Measurements from ENCODE around the gene SECISBP2L. TPM values are rescaled to one million over a fixed set of nuclear protein-coding genes. Genes with fewer than 3 reads are reported as not detected.
"Not testable (repeated sequence)": the region's sequence is repeated elsewhere in the genome, so short reads cannot be mapped to it uniquely, and the experiment has no call there.

Gene SECISBP2L
- total RNA-seq, 1 experiment from 2014 or later, result 33.2 TPM

DNA sequence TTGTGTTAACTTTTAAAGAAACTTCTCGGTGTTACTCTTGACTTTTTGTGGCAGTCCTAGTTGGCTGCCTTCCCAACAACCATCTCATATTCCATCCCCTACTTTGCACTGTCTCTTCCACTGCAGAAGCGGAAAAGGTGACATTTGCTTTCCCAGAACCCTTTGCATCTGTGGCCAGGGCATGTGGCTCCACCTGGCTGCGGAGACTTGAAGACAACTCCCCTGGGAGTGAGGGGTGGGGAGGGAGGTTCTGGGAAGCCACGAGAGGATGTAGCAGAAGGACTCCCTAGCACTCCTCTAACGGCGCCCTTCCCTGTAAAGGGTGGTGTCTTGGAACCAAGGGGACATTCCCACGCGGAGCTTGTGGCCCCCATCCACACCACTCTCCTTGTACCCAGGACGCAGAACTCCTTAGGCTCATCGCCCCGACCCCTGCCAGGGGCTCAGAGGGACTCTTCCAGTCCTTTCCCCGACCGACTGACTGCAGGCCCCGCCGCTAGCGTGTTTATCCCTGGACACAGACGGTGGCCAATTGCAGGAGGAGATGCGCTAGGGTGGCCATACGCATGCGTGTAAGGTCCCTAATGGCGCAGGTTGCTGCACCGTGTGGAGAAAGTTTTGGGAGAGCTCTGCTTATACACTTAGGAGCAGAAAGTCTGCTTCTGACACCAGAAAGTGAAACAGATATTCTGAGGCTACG, 33.2 kb upstream of the SECISBP2L start:
- no peak overlapping the region for H3K27ac ChIP-seq
- no peaks in the 10 kb centered on the region for H3F3A ChIP-seq (ENCODE audit: insufficient read depth, low read depth)
- no peak for DNase-seq
- H3K9me2 ChIP-seq (ENCODE audit: insufficient read depth), result no peaks in the 10 kb centered on the region
- H3K9me3 ChIP-seq (ENCODE audit: insufficient read depth, low read depth), result no peaks in the 10 kb centered on the region
- H3K4me2 ChIP-seq, result no peak overlapping the region
- no peaks in the 10 kb centered on the region for H4K20me1 ChIP-seq (ENCODE audit: insufficient read depth)
- no peaks in the 10 kb centered on the region for H3K4me1 ChIP-seq (replicated peaks; ENCODE audit: insufficient read depth)
- POLR2A ChIA-PET (ENCODE audit: unreplicated experiment), result no interaction called here
- H3K36me3 ChIP-seq (ENCODE audit: low read depth), result no peaks in the 10 kb centered on the region
- no peak overlapping the region for H2AFZ ChIP-seq
- no peak overlapping the region for H3K4me3 ChIP-seq
- CTCF ChIA-PET, result no interaction called here
- intact Hi-C loops (cut with micrococcal nuclease; ENCODE audit: unreplicated experiment), result no loop called here
- no peaks in the 10 kb centered on the region for H3K79me2 ChIP-seq (ENCODE audit: low read depth)
- BruUV-seq (replicated peaks), result no TSS peak
- TF ChIP-seq EZH2 (IDR thresholded peaks at IDR 0.05; ENCODE audit: low read depth), result no peak
- TF ChIP-seq, protein P1, sequence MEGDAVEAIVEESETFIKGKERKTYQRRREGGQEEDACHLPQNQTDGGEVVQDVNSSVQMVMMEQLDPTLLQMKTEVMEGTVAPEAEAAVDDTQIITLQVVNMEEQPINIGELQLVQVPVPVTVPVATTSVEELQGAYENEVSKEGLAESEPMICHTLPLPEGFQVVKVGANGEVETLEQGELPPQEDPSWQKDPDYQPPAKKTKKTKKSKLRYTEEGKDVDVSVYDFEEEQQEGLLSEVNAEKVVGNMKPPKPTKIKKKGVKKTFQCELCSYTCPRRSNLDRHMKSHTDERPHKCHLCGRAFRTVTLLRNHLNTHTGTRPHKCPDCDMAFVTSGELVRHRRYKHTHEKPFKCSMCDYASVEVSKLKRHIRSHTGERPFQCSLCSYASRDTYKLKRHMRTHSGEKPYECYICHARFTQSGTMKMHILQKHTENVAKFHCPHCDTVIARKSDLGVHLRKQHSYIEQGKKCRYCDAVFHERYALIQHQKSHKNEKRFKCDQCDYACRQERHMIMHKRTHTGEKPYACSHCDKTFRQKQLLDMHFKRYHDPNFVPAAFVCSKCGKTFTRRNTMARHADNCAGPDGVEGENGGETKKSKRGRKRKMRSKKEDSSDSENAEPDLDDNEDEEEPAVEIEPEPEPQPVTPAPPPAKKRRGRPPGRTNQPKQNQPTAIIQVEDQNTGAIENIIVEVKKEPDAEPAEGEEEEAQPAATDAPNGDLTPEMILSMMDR (conservative IDR thresholded peaks at IDR 0.05), result no peak
- H3K27me3 ChIP-seq (ENCODE audit: insufficient read depth, low read depth), result no peaks in the 10 kb centered on the region

DNA sequence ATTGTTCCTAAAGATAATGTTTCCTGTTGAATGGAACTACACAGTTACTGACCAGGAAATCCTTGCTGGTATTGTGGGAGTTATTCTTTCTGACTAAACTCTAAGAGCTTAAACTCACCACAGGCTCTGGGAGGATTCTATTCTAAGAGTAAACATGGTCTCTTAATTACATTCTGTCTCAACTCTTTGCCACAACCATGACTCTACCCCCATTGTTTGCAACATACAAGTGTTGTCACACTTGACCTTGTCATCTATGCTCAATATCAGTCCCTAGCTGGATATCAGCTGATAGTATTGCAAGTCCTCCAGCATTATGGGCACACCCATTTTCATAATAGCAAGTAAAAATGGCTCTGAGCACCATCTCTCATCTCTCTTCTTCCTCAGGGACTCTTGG, 29.6 kb upstream of the SECISBP2L start:
- DNase-seq, result no peak
- H3K79me2 ChIP-seq (ENCODE audit: low read depth), result no peaks in the 10 kb centered on the region
- no peak overlapping the region for H3K27ac ChIP-seq
- no peaks in the 10 kb centered on the region for H3K36me3 ChIP-seq (ENCODE audit: low read depth)
- ChIA-PET POLR2A (ENCODE audit: unreplicated experiment) (no interaction called here), CTCF (no interaction called here)
- TF ChIP-seq EZH2 (IDR thresholded peaks at IDR 0.05; ENCODE audit: low read depth), result no peak
- TF ChIP-seq, protein P1 (conservative IDR thresholded peaks at IDR 0.05), result no peak
- no peaks in the 10 kb centered on the region for H4K20me1 ChIP-seq (ENCODE audit: insufficient read depth)
- no TSS peak for BruUV-seq (replicated peaks)
- no peak overlapping the region for H3K4me3 ChIP-seq
- no peak overlapping the region for H2AFZ ChIP-seq
- intact Hi-C loops (cut with micrococcal nuclease; ENCODE audit: unreplicated experiment), result no loop called here
- H3K9me3 ChIP-seq (ENCODE audit: insufficient read depth, low read depth), result no peaks in the 10 kb centered on the region
- no peaks in the 10 kb centered on the region for H3K9me2 ChIP-seq (ENCODE audit: insufficient read depth)
- no peaks in the 10 kb centered on the region for H3K4me1 ChIP-seq (replicated peaks; ENCODE audit: insufficient read depth)
- H3F3A ChIP-seq (ENCODE audit: insufficient read depth, low read depth), result no peaks in the 10 kb centered on the region
- no peaks in the 10 kb centered on the region for H3K27me3 ChIP-seq (ENCODE audit: insufficient read depth, low read depth)
- no peak overlapping the region for H3K4me2 ChIP-seq

- H3K27ac ChIP-seq; H4K20me1 ChIP-seq (ENCODE audit: insufficient read depth); H3K4me1 ChIP-seq (replicated peaks; ENCODE audit: insufficient read depth); H3K36me3 ChIP-seq (ENCODE audit: low read depth); H3K4me2 ChIP-seq; H3K4me3 ChIP-seq; H3K27me3 ChIP-seq (ENCODE audit: insufficient read depth, low read depth); DNase-seq; H2AFZ ChIP-seq; H3K79me2 ChIP-seq (ENCODE audit: low read depth); H3K9me2 ChIP-seq (ENCODE audit: insufficient read depth); H3K9me3 ChIP-seq (ENCODE audit: insufficient read depth, low read depth); intact Hi-C loops (cut with micrococcal nuclease; ENCODE audit: unreplicated experiment); BruUV-seq (replicated peaks); H3F3A ChIP-seq (ENCODE audit: insufficient read depth, low read depth); CTCF ChIA-PET: not testable (repeated sequence)
- POLR2A ChIA-PET (ENCODE audit: unreplicated experiment), result interaction anchor here (0.7 kb wide), 1 partner anchor 24 kb away, joined by 5 read pairs; no protein-coding TSS in a partner anchor
Measured at GRCh38 chr15:49074589-49075287, 28.5 kb upstream of the SECISBP2L start.
